Trophoblast cell (in vitro differentiated cells and primary cell): ENCODE measurements around the gene LGALS12.
"Not testable (repeated sequence)": the region's sequence is repeated elsewhere in the genome, so short reads cannot be mapped to it uniquely, and the experiment has no call there.

Experiments
- DNase-seq, 2 donors: peaks; one replicate each; pipeline ENCODE4 v3.0.0-alpha.2; 2016
- H2AFZ ChIP-seq: 2 replicates; pipeline ENCODE4 v1.6.1; 2013; ENCODE audit warnings: low read length, moderate library complexity, mild to moderate bottlenecking; ENCODE audit not compliant: insufficient read depth, poor library complexity
- H2AK5ac ChIP-seq: 2 replicates; pipeline ENCODE4 v1.6.1; 2013; ENCODE audit warnings: mild to moderate bottlenecking, low read length
- H2BK120ac ChIP-seq: 2 replicates; pipeline ENCODE4 v1.6.1; 2013; ENCODE audit warnings: low read length, mild to moderate bottlenecking, moderate library complexity; ENCODE audit not compliant: insufficient read depth, poor library complexity
- H2BK12ac ChIP-seq: 2 replicates; pipeline ENCODE4 v1.6.1; 2013; ENCODE audit warnings: mild to moderate bottlenecking, low read length, moderate library complexity
- H2BK5ac ChIP-seq: 2 replicates; pipeline ENCODE4 v1.6.1; 2013; ENCODE audit warnings: low read length, low read depth, moderate library complexity, mild to moderate bottlenecking; ENCODE audit not compliant: poor library complexity
- H3K14ac ChIP-seq: 2 replicates; pipeline ENCODE4 v1.6.1; 2013; ENCODE audit warnings: mild to moderate bottlenecking, low read length
- H3K18ac ChIP-seq: 2 replicates; pipeline ENCODE4 v1.6.1; 2013; ENCODE audit warnings: mild to moderate bottlenecking, low read length
- H3K23ac ChIP-seq: 2 replicates; pipeline ENCODE4 v1.6.1; 2013; ENCODE audit warnings: low read length
- H3K27ac ChIP-seq: 2 replicates; pipeline ENCODE4 v1.5.1; 2013; ENCODE audit warnings: low read depth, mild to moderate bottlenecking, inconsistent platforms, low read length, moderate library complexity
- H3K27me3 ChIP-seq: 2 replicates; pipeline ENCODE4 v1.6.1; 2013; ENCODE audit warnings: inconsistent platforms, mild to moderate bottlenecking, low read length, moderate library complexity; ENCODE audit not compliant: insufficient read depth
- H3K36me3 ChIP-seq, 2 experiments: 1 replicate in 1 of 2; 2 replicates in 1 of 2; pipeline ENCODE4 v1.6.1; 2013; ENCODE audit warnings: low read length in 2 of 2, mild to moderate bottlenecking in 2 of 2, moderate library complexity in 1 of 2; ENCODE audit not compliant: insufficient read depth in 2 of 2, control insufficient read depth in 1 of 2
- H3K4ac ChIP-seq: 2 replicates; pipeline ENCODE4 v1.6.1; 2013; ENCODE audit warnings: low read depth, mild to moderate bottlenecking, low read length, moderate library complexity
- H3K4me1 ChIP-seq, 2 experiments: 1 replicate in 1 of 2; 2 replicates in 1 of 2; pipeline ENCODE4 v1.6.1; 2013; ENCODE audit warnings: low read length in 2 of 2, mild to moderate bottlenecking in 2 of 2, moderate library complexity in 1 of 2; ENCODE audit not compliant: insufficient read depth in 2 of 2, control insufficient read depth in 1 of 2
- H3K4me2 ChIP-seq: 2 replicates; pipeline ENCODE4 v1.6.1; 2013; ENCODE audit warnings: inconsistent platforms, mild to moderate bottlenecking, low read length, moderate library complexity
- H3K4me3 ChIP-seq: 2 replicates; pipeline ENCODE4 v1.5.1; 2013; ENCODE audit warnings: mild to moderate bottlenecking, low read depth, low read length, inconsistent platforms
- H3K79me1 ChIP-seq: one replicate; pipeline ENCODE4 v1.6.1; 2013; ENCODE audit warnings: low read length
- H3K79me2 ChIP-seq: 2 replicates; pipeline ENCODE4 v1.6.1; 2013; ENCODE audit warnings: low read length, mild to moderate bottlenecking; ENCODE audit not compliant: control insufficient read depth, insufficient read depth, poor library complexity
- H3K9ac ChIP-seq: 2 replicates; pipeline ENCODE4 v1.6.1; 2013; ENCODE audit warnings: mild to moderate bottlenecking, low read length
- H3K9me3 ChIP-seq: 2 replicates; pipeline ENCODE4 v1.6.1; 2013; ENCODE audit warnings: low read depth, mild to moderate bottlenecking, control low read depth, inconsistent platforms, low read length; ENCODE audit not compliant: insufficient read depth
- H4K12ac ChIP-seq: 2 replicates; pipeline ENCODE4 v1.6.1; 2013; ENCODE audit warnings: low read depth, mild to moderate bottlenecking, low read length, moderate library complexity
- H4K8ac ChIP-seq: 2 replicates; pipeline ENCODE4 v1.6.1; 2013; ENCODE audit warnings: low read depth, mild to moderate bottlenecking, low read length, moderate library complexity
- H4K91ac ChIP-seq: one replicate; pipeline ENCODE4 v1.6.1; 2013; ENCODE audit warnings: low read depth, mild to moderate bottlenecking, low read length, moderate library complexity
- WGBS: extraction: QIAGEN DNeasy Blood & Tissue Kit; methylation state at CpG from one replicate; pipeline ENCODE4 v1.1.7; 2013; ENCODE audit warnings: missing lambda C conversion rate; ENCODE audit not compliant: insufficient read length, insufficient coverage; ENCODE audit errors: extremely low coverage; 5-methylcytosine and 5-hydroxymethylcytosine counted together

Gene LGALS12

DNA sequence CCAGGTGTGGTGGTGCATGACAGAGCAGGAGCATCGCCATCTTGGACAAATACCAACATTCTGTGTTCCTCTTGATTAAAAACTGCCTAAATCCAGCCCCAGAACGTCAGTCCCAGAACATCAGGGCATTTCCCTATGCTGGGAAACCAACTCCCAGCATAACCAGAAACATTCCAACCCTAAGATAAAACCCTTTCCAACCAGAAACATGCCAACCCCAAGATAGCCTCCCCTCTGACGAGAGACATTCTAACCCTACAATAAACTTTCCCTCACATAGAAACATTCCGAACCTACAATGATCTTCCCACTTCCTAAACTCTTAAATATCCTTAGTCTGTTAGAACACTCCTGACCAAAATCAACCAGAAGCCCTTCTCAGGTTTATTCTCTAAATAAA lies 42.3 kb downstream of the LGALS12 start:
- Histone ChIP-seq H3K27ac (no peak overlapping the region), H3K4ac (no peak overlapping the region), H2BK120ac (no peak overlapping the region), H2AFZ (no peak overlapping the region), H3K79me1 (peaks cover 3% of the 10 kb centered on the region), H2BK5ac (no peak overlapping the region), H3K4me1 (no peaks in the 10 kb centered on the region), H4K91ac (no peak overlapping the region), H3K27me3 (no peaks in the 10 kb centered on the region), H3K23ac (no peak overlapping the region), H3K9ac (no peak overlapping the region), H3K9me3 (no peaks in the 10 kb centered on the region), H4K8ac (no peak overlapping the region), H2AK5ac (no peak overlapping the region), H2BK12ac (no peak overlapping the region), H3K4me2 (no peak overlapping the region), H3K4me3 (no peak overlapping the region), H3K79me2 (no peaks in the 10 kb centered on the region), H3K14ac (no peak overlapping the region), H4K12ac (no peak overlapping the region), H3K18ac (no peak overlapping the region), H3K36me3 (no peaks in the 10 kb centered on the region)
- no peak for DNase-seq
- WGBS = 100% methylated on average over 1 of the region's 4 CpGs

DNA sequence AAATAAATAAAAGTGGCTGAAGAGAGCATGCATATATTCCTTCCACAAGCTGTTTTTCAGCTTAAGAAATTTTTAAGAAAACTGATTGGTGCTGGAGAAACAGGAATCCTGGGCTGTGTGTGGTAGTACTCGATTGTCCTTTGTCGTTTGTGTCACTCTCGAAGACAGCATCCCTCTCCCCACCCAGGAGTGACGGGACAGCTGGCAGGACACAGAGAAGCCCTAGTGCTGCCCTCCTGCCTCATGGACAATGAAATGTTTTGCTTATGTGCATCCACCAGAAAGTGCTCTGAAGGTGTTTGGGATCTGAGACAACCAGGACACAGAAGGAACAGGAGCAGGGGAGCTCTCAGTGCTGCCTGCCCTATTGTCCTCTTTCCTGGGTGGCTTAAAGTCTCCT lies 43.5 kb downstream of the LGALS12 start:
- no peak for DNase-seq
- Histone ChIP-seq H3K14ac (no peak overlapping the region), H2BK120ac (no peak overlapping the region), H3K4me2 (no peak overlapping the region), H3K27me3 (no peaks in the 10 kb centered on the region), H3K23ac (no peak overlapping the region), H3K4me3 (no peak overlapping the region), H3K79me2 (no peaks in the 10 kb centered on the region), H3K27ac (no peak overlapping the region), H2BK5ac (no peak overlapping the region), H4K91ac (no peak overlapping the region), H3K4me1 (no peaks in the 10 kb centered on the region), H2BK12ac (no peak overlapping the region), H2AK5ac (no peak overlapping the region), H3K79me1 (peaks cover 3% of the 10 kb centered on the region), H3K36me3 (no peaks in the 10 kb centered on the region), H4K8ac (no peak overlapping the region), H4K12ac (no peak overlapping the region), H2AFZ (no peak overlapping the region), H3K18ac (no peak overlapping the region), H3K9ac (no peak overlapping the region), H3K4ac (no peak overlapping the region), H3K9me3 (no peaks in the 10 kb centered on the region)
- no CpG with 5 or more reads among the region's 4 CpGs for WGBS

GRCh38 chr11:63550156-63550700 lies 44.3 kb downstream of the LGALS12 start:
- not testable (repeated sequence) for H3K4me3 ChIP-seq, H4K8ac ChIP-seq, H3K36me3 ChIP-seq, H3K9me3 ChIP-seq, DNase-seq, H3K23ac ChIP-seq, H2BK120ac ChIP-seq, H2AK5ac ChIP-seq, H3K4me2 ChIP-seq, H3K27me3 ChIP-seq, H3K14ac ChIP-seq, H3K4ac ChIP-seq, H3K27ac ChIP-seq, H4K12ac ChIP-seq, H4K91ac ChIP-seq, H3K18ac ChIP-seq, H3K4me1 ChIP-seq, H2BK12ac ChIP-seq, H2BK5ac ChIP-seq, H2AFZ ChIP-seq, H3K9ac ChIP-seq, H3K79me2 ChIP-seq, H3K79me1 ChIP-seq
- WGBS = no CpG with 5 or more reads among the region's 31 CpGs

DNA sequence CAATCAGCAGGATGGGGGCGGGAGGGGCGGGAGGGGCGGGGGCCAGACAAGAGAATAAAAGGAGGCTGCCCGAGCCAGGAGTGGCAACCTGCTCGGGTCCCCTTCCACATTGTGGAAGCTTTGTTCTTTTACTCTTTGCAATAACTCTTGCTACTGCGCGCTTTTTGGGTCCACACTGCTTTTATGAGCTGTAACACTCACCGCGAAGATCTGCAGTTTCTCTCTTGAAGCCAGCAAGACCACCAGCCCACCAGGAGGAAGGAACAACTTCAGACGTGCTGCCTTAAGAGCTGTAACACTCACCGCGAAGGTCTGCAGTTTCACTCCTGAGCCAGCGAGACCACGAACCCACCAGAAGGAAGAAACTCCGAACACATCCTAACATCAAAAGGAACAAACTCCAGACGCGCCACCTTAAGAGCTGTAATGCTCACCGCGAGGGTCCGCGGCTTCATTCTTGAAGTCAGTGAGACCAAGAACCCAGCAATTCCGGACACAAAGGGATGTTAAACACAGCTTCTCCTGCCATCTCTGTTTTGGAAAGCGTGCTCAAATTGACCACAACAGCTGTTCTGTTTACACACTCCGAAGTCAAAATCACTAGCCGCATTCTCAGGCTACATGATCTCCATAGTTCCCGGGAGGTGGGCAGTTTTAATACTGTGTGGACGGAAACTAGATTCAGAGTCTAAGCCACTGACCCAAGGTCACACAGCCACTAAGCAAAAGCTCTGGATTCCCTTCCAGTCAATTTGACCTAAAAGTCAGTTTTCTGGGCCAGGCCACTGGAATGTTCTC lies 45.4 kb downstream of the LGALS12 start:
- Histone ChIP-seq H4K12ac (no peak overlapping the region), H3K4ac (no peak overlapping the region)

More for the DNA sequence above, 45.4 kb downstream of the LGALS12 start:
- no peak overlapping the region for H2BK12ac ChIP-seq
- no peaks in the 10 kb centered on the region for H3K79me2 ChIP-seq
- no peak overlapping the region for H3K14ac ChIP-seq
- WGBS = no CpG with 5 or more reads among the region's 27 CpGs
- no peaks in the 10 kb centered on the region for H3K9me3 ChIP-seq
- peaks cover 1% of the 10 kb centered on the region for H3K79me1 ChIP-seq
- H3K9ac ChIP-seq = no peak overlapping the region
- H3K4me3 ChIP-seq = no peak overlapping the region
- no peak overlapping the region for H3K27ac ChIP-seq
- H4K91ac ChIP-seq = no peak overlapping the region
- no peak overlapping the region for H3K4me2 ChIP-seq
- H3K36me3 ChIP-seq = no peaks in the 10 kb centered on the region
- H3K23ac ChIP-seq = no peak overlapping the region
- no peak overlapping the region for H3K18ac ChIP-seq
- H2AK5ac ChIP-seq = no peak overlapping the region
- no peaks in the 10 kb centered on the region for H3K4me1 ChIP-seq
- no peak overlapping the region for H4K8ac ChIP-seq
- H3K27me3 ChIP-seq = no peaks in the 10 kb centered on the region
- DNase-seq = no peak
- no peak overlapping the region for H2BK120ac ChIP-seq
- H2BK5ac ChIP-seq = no peak overlapping the region
- no peak overlapping the region for H2AFZ ChIP-seq
